ENCODE results near the gene ATP5MC3.

- TF ChIP-seq CTCF (IDR thresholded peaks at IDR 0.05; ENCODE audit: poor library complexity) (no peak), EZH2 (IDR thresholded peaks at IDR 0.05; ENCODE audit: borderline replicate concordance) (no peak), EZH2phosphoT487 (IDR thresholded peaks at IDR 0.05; ENCODE audit: low read depth, severe bottlenecking, unreplicated experiment) (no peak)
Observed at GRCh38 chr2:175143678-175144077, 37.8 kb downstream of the ATP5MC3 start.
